AG04449 (cell line): ENCODE results near the gene LPP.

Source experiments
- CTCF ChIA-PET: fragments of 350-600 bp; formaldehyde crosslinking; extraction: SDS; loops from one replicate; lab custom pipeline; 2021; ENCODE audit warnings: antibody characterized with exemption; lab: Yijun Ruan, JAX
- POLR2A ChIA-PET: fragments of 400-600, 350-600 bp; formaldehyde crosslinking; extraction: SDS; loops from one replicate; lab custom pipeline; 2020; ENCODE audit warnings: antibody characterized with exemption, inconsistent platforms; lab: Yijun Ruan, JAX
- DNase-seq: peaks from one replicate; pipeline ENCODE4 v3.0.0-alpha.2; 2010; ENCODE audit warnings: low read depth, low spot score
- H3K4me3 ChIP-seq: 2 replicates; pipeline ENCODE4 v1.5.1; 2011; ENCODE audit warnings: low read depth, mild to moderate bottlenecking, control low read depth, low read length
- TF ChIP-seq, protein P1 (sequence below): IDR thresholded peaks from one replicate; pipeline ENCODE4 v1.5.1; 2011; ENCODE audit warnings: mild to moderate bottlenecking, moderate library complexity, low read length, control low read depth, inconsistent platforms; ENCODE audit not compliant: insufficient read depth; ENCODE audit errors: missing control alignments

LPP gene

GRCh38 chr3:188292827-188293226, 138.9 kb downstream of the LPP start:
- POLR2A ChIA-PET = interaction anchor here (0.9 kb wide), 1 partner anchor 8 kb away, joined by 3 read pairs; no protein-coding TSS in a partner anchor
- TF ChIP-seq, protein P1, sequence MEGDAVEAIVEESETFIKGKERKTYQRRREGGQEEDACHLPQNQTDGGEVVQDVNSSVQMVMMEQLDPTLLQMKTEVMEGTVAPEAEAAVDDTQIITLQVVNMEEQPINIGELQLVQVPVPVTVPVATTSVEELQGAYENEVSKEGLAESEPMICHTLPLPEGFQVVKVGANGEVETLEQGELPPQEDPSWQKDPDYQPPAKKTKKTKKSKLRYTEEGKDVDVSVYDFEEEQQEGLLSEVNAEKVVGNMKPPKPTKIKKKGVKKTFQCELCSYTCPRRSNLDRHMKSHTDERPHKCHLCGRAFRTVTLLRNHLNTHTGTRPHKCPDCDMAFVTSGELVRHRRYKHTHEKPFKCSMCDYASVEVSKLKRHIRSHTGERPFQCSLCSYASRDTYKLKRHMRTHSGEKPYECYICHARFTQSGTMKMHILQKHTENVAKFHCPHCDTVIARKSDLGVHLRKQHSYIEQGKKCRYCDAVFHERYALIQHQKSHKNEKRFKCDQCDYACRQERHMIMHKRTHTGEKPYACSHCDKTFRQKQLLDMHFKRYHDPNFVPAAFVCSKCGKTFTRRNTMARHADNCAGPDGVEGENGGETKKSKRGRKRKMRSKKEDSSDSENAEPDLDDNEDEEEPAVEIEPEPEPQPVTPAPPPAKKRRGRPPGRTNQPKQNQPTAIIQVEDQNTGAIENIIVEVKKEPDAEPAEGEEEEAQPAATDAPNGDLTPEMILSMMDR = no peak
- CTCF ChIA-PET = interaction anchor here (1.7 kb wide), 2 partner anchors 10 to 552 kb away, joined by 4 to 9 read pairs; no protein-coding TSS in a partner anchor

DNA sequence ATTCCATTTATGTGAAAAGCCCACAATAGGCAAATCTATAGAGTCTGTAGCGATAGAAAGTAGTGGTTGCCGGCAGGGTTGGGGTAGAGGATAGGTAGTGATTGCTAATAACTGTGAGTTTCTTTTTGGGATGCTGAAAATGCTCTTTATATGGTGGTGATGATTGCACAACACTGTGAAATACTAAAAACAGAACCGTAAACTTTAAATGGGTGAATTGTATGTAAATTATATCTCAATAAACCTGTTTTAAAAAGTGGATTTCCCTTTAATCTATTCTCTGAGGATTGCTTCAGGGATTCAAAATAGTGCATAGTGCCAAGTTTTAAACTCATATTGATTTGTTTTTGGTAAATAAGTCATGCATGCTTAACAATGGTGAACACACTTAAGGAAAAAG, 140.2 kb downstream of the LPP start:
- no peak for DNase-seq
- ChIA-PET CTCF (interaction anchor here (1.2 to 2.6 kb wide), 2 partner anchors 553 to 555 kb away, joined by 4 to 11 read pairs; no protein-coding TSS in a partner anchor), POLR2A (interaction anchor here (0.5 to 1.5 kb wide), 4 partner anchors 24 to 549 kb away, joined by 4 to 7 read pairs (median 5); partner anchors contain the start of gene BCL6)
- TF ChIP-seq, protein P1 = no peak
- no peak overlapping the region for H3K4me3 ChIP-seq

More at GRCh38 chr3:188292827-188293226, 138.9 kb downstream of the LPP start:
- no peak for DNase-seq
- H3K4me3 ChIP-seq = no peak overlapping the region

- no peak overlapping the region for H3K4me3 ChIP-seq
- CTCF ChIA-PET = interaction anchor here (0.5 to 2.6 kb wide), 4 partner anchors 16 to 660 kb away, joined by 3 to 11 read pairs (median 6); no protein-coding TSS in a partner anchor
- peak; percentile 92 for DNase-seq
Observed at GRCh38 chr3:188294823-188295487, 141.0 kb downstream of the LPP start.

DNA sequence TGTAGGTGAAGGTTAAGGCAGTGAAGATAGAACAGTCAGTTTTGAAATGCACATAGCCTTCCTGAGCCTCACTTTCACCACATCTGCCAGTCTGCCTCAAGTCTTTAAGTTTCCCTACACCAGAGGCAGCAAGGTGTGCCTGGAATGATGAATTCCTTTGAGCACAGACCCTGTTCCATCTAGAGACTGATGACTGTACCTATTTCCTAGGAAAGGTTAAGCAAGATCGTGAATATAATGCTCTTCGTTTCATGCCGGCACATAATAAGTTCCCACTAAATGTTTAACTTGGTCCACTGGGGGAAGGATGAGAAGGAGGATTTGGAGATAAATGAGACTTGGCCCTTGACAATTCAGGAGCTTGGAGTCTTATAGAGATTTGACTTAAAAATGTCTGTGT, 141.9 kb downstream of the LPP start:
- no peak overlapping the region for H3K4me3 ChIP-seq
- no peak for DNase-seq
- ChIA-PET CTCF (interaction anchor here (1.3 to 2.6 kb wide), 2 partner anchors 549 to 555 kb away, joined by 3 to 11 read pairs; no protein-coding TSS in a partner anchor), POLR2A (no interaction called here)
- TF ChIP-seq, protein P1 = no peak

More at GRCh38 chr3:188294823-188295487, 141.0 kb downstream of the LPP start:
- TF ChIP-seq, protein P1 = no peak
- POLR2A ChIA-PET = interaction anchor here (0.5 to 1.5 kb wide), 8 partner anchors 11 to 549 kb away, joined by 3 to 7 read pairs (median 4); partner anchors contain the start of gene BCL6

- DNase-seq = no peak
- POLR2A ChIA-PET = no interaction called here
- TF ChIP-seq, protein P1 = no peak
- no peak overlapping the region for H3K4me3 ChIP-seq
- CTCF ChIA-PET = interaction anchor here (0.6 to 1.3 kb wide), 3 partner anchors 9 to 550 kb away, joined by 3 to 5 read pairs (median 4); no protein-coding TSS in a partner anchor
Observed at GRCh38 chr3:188296761-188297612, 143.0 kb downstream of the LPP start.
